ENCODE results near the gene PFKFB3. TPM values are rescaled to one million over a fixed set of nuclear protein-coding genes. Genes with fewer than 3 reads are reported as not detected.
A peak's percentile ranks its signal among the peaks of the same experiment; 100 is the strongest.
"Not testable (repeated sequence)": the region's sequence is repeated elsewhere in the genome, so short reads cannot be mapped to it uniquely, and the experiment has no call there.

Gene PFKFB3
- total RNA-seq (2014; rRNA removed) = 19.7 and 23.3 TPM in 2 replicates
- 22.7 TPM for polyA plus RNA-seq (2012)

- DNase-seq (ENCODE audit: low read depth) = peak; percentile 91
These were observed at the start of gene PFKFB3 for GRCh38 chr10:6202684-6203330. PFKFB3 (plus strand) TSS chr10:6202932; CDS start chr10:6203261, 329 bp downstream.

- no peak for DNase-seq (ENCODE audit: low read depth)
These were observed 48.9 kb upstream of the PFKFB3 start for GRCh38 chr10:6153845-6154244.

- DNase-seq (ENCODE audit: low read depth) = no peak
These were observed 48.2 kb upstream of the PFKFB3 start for GRCh38 chr10:6154566-6154965.

DNA sequence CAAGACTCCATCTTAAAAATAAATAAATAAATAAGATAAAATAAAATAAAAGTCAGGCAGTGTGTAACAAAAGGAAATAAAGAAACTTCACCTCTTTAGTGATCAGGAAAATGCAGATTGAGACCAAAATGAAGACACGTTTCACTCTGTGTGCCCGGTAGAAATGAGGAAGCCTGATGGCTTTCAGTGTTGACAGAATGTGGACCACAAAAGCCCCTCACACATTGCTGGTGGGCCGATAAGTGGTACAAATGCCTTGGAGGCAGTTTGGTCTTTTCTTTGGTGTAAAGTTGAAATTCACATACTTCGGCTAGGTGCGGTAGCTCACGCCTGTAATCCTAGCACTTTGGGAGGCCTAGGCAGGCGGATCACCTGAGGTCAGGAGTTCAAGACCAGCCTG, 44.5 kb upstream of the PFKFB3 start:
- no peak for DNase-seq (ENCODE audit: low read depth)

DNA sequence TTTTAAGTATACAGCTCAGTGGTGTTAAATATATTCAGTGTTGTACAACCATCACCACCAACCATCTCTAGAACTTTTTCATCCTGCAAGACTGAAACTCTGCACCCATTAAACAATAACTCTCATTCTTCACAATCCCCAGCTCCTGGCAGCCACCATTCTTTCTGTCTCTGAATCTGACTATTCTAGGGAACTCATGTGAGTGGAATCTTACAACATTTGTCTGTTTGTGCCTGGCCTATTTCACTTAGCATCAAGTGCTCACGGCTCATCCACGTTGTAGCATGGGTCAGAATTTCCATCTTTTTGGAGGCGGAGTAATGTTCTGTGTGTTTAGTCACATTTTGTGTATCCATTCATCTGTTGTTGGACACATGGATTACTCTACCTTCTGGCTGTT, 40.8 kb upstream of the PFKFB3 start:
- DNase-seq (ENCODE audit: low read depth) = no peak

DNA sequence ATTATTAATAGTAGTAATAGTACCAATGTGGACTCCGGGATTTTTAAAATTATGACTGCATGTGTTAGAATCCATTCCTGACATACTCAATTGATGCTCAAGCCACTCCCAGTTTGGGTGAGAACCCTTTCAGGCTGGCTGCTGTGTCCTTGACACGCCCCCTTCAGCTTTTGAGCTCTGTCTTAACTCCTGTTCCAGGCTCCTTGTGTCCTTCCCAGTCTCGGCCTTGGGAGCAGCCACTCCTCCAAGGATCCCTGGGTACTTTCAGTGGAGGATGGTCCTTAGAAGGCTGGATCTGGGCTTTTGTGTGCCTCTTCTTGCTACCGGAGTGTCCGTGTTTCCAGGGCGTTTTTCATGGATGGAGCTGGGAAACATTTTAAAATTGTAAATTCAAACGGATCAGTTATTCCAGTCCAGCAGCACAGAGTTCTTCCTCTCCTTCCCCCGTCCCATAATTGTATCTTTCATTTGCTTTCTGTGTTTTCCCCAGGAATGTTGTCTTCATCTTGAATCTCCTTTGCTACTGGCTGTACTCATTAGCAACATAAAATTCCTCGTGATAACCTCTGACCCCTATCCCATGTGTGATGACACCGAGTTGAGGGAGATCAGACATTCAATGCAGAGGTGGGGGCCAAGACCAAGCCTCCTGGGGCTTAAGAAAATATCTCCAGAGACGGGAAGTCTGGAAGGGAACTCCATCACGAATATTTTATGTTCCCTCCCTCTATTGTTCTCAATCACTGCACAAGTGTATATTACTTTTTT, 40.0 kb upstream of the PFKFB3 start:
- DNase-seq (ENCODE audit: low read depth) = no peak

DNA sequence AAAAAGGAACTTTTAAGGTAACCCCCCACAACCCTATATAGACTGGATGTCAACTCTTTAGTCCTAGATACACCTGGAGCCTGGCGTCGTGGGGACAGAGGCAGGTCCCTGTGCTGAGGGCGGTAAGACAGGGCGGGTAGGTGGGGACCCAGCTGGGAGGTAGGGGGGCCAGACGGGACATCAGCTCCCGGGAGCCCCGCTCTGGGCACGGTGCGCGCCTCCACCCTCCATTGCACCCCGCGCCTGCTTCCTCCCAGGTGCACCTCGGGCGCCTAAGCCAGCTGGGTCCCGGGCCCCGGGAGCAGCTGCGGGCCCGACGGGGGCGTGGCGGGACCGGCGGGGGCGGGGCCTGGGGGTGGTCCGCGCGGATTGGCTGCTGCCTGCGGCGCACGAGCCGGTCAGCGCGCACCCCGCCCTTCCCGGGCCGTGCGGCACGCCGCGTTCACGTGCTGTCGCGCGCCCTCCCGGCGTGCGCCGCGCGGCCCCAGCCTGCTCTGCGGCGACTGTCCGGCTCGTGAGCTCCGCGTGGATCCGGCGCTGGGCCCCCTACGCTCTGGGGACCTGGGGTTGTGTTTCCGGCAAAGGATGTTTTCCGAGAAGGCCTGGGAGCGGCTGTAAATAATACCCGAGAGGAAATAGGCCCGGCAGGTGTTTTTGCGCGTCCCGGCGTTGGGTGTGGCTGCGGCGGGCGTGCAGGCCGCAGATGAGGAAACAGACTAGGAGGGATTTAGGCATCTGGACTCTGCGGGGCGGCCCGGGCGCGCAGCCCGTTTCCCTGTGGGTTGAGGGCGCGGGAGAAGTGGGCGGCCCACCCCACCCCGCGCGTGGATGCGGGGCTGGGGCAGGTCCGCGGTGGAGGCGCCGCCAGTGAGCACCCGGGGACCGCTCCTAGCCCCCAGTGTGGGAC, 39.1 kb upstream of the PFKFB3 start:
- peak; percentile 84 for DNase-seq (ENCODE audit: low read depth)

- no peak for DNase-seq (ENCODE audit: low read depth)
These were observed 38.2 kb upstream of the PFKFB3 start for GRCh38 chr10:6164271-6165095.

- no peak for DNase-seq (ENCODE audit: low read depth)
These were observed 37.5 kb upstream of the PFKFB3 start for GRCh38 chr10:6165221-6165725.

DNA sequence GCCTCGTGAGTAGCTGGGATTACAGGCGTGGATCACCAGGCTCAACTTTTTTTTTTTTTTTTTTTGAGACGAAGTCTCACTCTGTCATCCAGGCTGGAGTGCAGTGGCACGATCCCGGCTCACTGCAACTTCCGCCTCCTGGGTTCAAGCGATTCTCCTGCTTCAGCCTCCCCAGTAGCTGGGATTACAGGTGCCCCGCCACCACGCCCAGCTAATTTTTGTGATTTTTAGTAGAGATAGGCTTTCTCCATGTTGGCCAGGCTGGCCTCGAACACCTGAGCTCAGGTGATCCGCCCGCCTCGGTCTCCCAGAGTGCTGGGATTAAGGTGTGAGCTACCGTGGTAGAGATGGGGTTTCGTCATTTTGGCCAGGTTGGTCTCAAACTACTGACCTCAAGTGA, 36.8 kb upstream of the PFKFB3 start:
- DNase-seq (ENCODE audit: low read depth) = not testable (repeated sequence)

- no peak for DNase-seq (ENCODE audit: low read depth)
These were observed 35.3 kb upstream of the PFKFB3 start for GRCh38 chr10:6167456-6167855.

GRCh38 chr10:6168084-6168483, 34.6 kb upstream of the PFKFB3 start:
- DNase-seq (ENCODE audit: low read depth) = no peak

- DNase-seq (ENCODE audit: low read depth) = no peak
These were observed 32.1 kb upstream of the PFKFB3 start for GRCh38 chr10:6170638-6171037.

GRCh38 chr10:6171881-6172695, 30.6 kb upstream of the PFKFB3 start:
- DNase-seq (ENCODE audit: low read depth) = peak; percentile 98

DNA sequence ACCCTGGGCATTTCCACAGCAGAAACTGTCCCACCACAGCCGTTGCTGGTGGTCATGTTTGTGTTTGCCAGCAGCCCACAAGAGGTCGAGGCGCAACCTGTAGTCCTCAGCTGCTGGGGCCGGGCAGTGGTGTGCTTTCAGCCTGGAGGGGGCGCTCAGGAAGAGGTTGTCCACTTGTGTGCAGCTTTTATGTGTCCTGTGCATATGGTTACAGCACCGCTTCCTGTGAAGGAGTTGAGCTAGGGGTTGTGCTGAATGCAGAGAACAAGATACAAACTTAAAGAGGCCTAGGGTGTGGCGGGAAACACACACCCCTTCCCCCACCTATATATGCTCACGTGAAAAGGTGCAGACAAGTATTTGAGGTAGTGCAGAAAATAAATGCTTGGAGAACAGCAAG, 29.5 kb upstream of the PFKFB3 start:
- DNase-seq (ENCODE audit: low read depth) = no peak

GRCh38 chr10:6174201-6174874, 28.4 kb upstream of the PFKFB3 start:
- no peak for DNase-seq (ENCODE audit: low read depth)

GRCh38 chr10:6175329-6176055, 27.2 kb upstream of the PFKFB3 start:
- DNase-seq (ENCODE audit: low read depth) = no peak

DNA sequence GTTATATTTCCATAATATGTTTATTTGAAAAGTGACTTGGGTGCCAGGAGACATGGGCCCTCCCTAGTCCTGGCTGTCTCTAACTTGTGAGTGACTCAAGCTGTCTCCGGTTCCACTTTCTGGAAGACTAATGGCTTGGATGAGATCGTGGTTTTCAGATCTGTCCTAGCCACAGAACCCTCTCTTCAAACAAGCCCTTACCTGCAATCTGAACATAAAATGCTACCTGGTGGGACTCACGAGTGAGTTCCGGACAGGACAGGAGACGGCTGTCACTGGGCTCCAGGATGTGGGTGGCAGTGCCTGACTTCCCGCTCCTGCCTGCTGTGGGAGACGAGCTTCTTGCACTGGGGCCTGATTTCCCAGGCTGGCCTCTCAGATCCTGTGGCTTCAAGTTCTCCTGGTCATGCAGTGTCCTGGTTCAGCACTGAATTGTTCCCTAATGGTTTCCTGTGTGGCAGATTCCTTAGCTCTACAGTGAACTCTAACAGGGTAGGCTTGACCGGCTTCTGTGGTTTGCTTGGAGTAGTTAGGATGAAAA, 26.0 kb upstream of the PFKFB3 start:
- DNase-seq (ENCODE audit: low read depth) = no peak

GRCh38 chr10:6177880-6178281, 24.9 kb upstream of the PFKFB3 start:
- DNase-seq (ENCODE audit: low read depth) = no peak
